Adrenal gland (tissue), 12 donors: Measurements from ENCODE around the gene ZSCAN18. TPM values are rescaled to one million over a fixed set of nuclear protein-coding genes. Genes with fewer than 3 reads are reported as not detected.

Experiments
- DNase-seq, 7 donors: peaks; one replicate each; pipeline ENCODE4 v3.0.0-alpha.2; 2019 to 2020
- H3K27ac ChIP-seq, 5 donors: fragments of 200-600 bp; sonication (generic) in 4 of 5; 1 replicate in 3 of 5; 2 replicates in 2 of 5; pipeline versions ENCODE4 v1.5.1 to v1.8.0; 2016 to 2020; ENCODE audit warnings: mild to moderate bottlenecking in 1 of 5
- H3K27me3 ChIP-seq: fragments of 200-600 bp; 2 replicates; pipeline ENCODE4 v1.8.0; 2021
- H3K36me3 ChIP-seq, 2 donors: fragments of 200-600 bp; replicated peaks in 1 of 2; 1 replicate in 1 of 2; 2 replicates in 1 of 2; pipeline versions ENCODE4 v1.5.1 to v1.8.0; 2018 to 2022
- H3K4me1 ChIP-seq, 2 donors: fragments of 200-600 bp; replicated peaks in 1 of 2; 1 replicate in 1 of 2; 2 replicates in 1 of 2; pipeline versions ENCODE4 v1.5.1 to v1.8.0; 2018 to 2021
- H3K4me3 ChIP-seq, 4 donors: fragments of 200-600 bp; sonication (generic) in 3 of 4; one replicate each; pipeline ENCODE4 v1.5.1; 2016 to 2018
- H3K9me3 ChIP-seq, 3 donors: fragments of 200-600 bp; sonication (generic) in 1 of 3; replicated peaks in 1 of 3; 1 replicate in 2 of 3; 2 replicates in 1 of 3; pipeline versions ENCODE4 v1.5.1 to v1.8.0; 2016 to 2021
- CTCF ChIP-seq, 6 experiments: fragments of 450-650 bp in 4 of 6; fragments of 200-600 bp in 2 of 6; sonication (generic) in 1 of 6; IDR thresholded peaks; 1 replicate in 5 of 6; 2 replicates in 1 of 6; pipeline versions ENCODE4 v1.5.1 to v1.8.0; 2016 to 2021; ENCODE audit warnings: antibody characterized with exemption in 6 of 6, mild to moderate bottlenecking in 2 of 6, moderate library complexity in 1 of 6
- POLR2A ChIP-seq, 2 donors: fragments of 450-650 bp; IDR thresholded peaks; one replicate each; pipeline ENCODE4 v1.6.1; 2017; ENCODE audit warnings: antibody characterized with exemption in 2 of 2, mild to moderate bottlenecking in 2 of 2, moderate library complexity in 1 of 2
- WGBS, 4 donors: extraction: QIAGEN DNeasy Blood & Tissue Kit in 2 of 4; methylation state at CpG; one replicate each; pipeline versions ENCODE4 v1.1.5 to v1.1.7; 2013 to 2017; 5-methylcytosine and 5-hydroxymethylcytosine counted together
- intact Hi-C, 2 donors: fragments of 100-400 bp; cut with DNase I; formaldehyde crosslinking; loops; one replicate each; pipeline versions ENCODE4 v1.14.1 to v1.15.0; 2022 to 2023
- polyA plus RNA-seq, 3 donors: library from polyadenylated mRNA; stranded (reverse); fragments of 200-250 nt in 2 of 3; fragments of 350-450 nt in 1 of 3; fragmentation: Illumina TruSeq in 1 of 3; extraction: RNeasy Lipid Tissue Mini Kit (QIAGEN cat#74804) in 1 of 3; gene quantifications; one replicate each; pipeline ENCODE4 v1.2.3, GENCODE V29; 2013 to 2014
- total RNA-seq, 9 donors: library from RNA; depleted of rRNA in 4 of 9; stranded (reverse); fragments of >200 nt in 4 of 9; fragments of 120-200 nt in 1 of 9; fragmentation: NEBNext Ultra II Directional in 1 of 9; extraction: Animal tissue kit (Norgen Biotek cat#: 25700) in 1 of 9; gene quantifications; one replicate each; pipeline versions ENCODE4 v1.1.0 to v1.2.4, GENCODE V29; 2013 to 2023
- donor health status: healthy with polysubstance abuse.
- donor health status: Bipolar disorder and iron deficiency.
- donor health status: DM: yes; HTN: yes; CAD: no.
- donor health status: DM: no; HTN: no; CAD: no.
- donor health status: DM: no; HTN: no; CAD: no.
- donor health status: DM: yes; HTN: yes; CAD: no.

The ZSCAN18 gene
- total and polyA plus RNA-seq, 12 donors = 18.7 to 81.2 (median 62.2) TPM

- no peak for DNase-seq
- intact Hi-C loops = no loop called here
- no peaks in the 10 kb centered on the region for H3K4me1 ChIP-seq
- 94 to 98% (median 96%) methylated on average over 9 to 15 of the region's 15 CpGs for WGBS, 4 donors
- H3K27ac ChIP-seq = no peak overlapping the region
- TF ChIP-seq POLR2A (IDR thresholded peaks at IDR 0.05) (no peak), CTCF (IDR thresholded peaks at IDR 0.05) (no peak)
- H3K9me3 ChIP-seq = peaks cover 0 to 62% (median 3%) of the 10 kb centered on the region in 3 donors
- no peaks in the 10 kb centered on the region for H3K27me3 ChIP-seq
- H3K4me3 ChIP-seq = no peak overlapping the region
- no peaks in the 10 kb centered on the region for H3K36me3 ChIP-seq
These were observed 30.7 kb downstream of the ZSCAN18 start for GRCh38 chr19:58067240-58067912.

GRCh38 chr19:58063712-58064111 is 34.3 kb downstream of the ZSCAN18 start:
- DNase-seq = no peak
- Histone ChIP-seq H3K36me3 (no peaks in the 10 kb centered on the region), H3K27me3 (no peaks in the 10 kb centered on the region), H3K27ac (no peak overlapping the region), H3K4me1 (no peaks in the 10 kb centered on the region), H3K4me3 (no peak overlapping the region), H3K9me3 (peaks cover 0 to 36% (median 0%) of the 10 kb centered on the region in 3 donors)
- TF ChIP-seq CTCF (IDR thresholded peaks at IDR 0.05) (no peak), POLR2A (IDR thresholded peaks at IDR 0.05) (no peak)
- intact Hi-C loops = no loop called here
- WGBS, 4 donors = 93 to 98% (median 96%) methylated on average over 3 of the region's 3 CpGs

GRCh38 chr19:58060231-58060630 is 37.8 kb downstream of the ZSCAN18 start:
- DNase-seq = no peak
- Histone ChIP-seq H3K4me1 (no peaks in the 10 kb centered on the region), H3K27ac (no peak overlapping the region), H3K27me3 (no peaks in the 10 kb centered on the region), H3K4me3 (peak overlapping the region in 2 of 4 donors; percentile 51 to 64), H3K9me3 (peaks cover 0 to 7% (median 0%) of the 10 kb centered on the region in 3 donors), H3K36me3 (no peaks in the 10 kb centered on the region)
- no peak for TF ChIP-seq CTCF (IDR thresholded peaks at IDR 0.05)
- no peak for TF ChIP-seq POLR2A (IDR thresholded peaks at IDR 0.05)
- intact Hi-C loops = no loop called here
- WGBS, 4 donors = 78 to 96% (median 90%) methylated on average over 19 to 24 of the region's 24 CpGs

- H3K4me3 ChIP-seq = peak overlapping the region in 3 of 4 donors; percentile 30 to 64 (median 51)
- intact Hi-C loops = no loop called here
- TF ChIP-seq CTCF (IDR thresholded peaks at IDR 0.05) = no peak
- no peak for TF ChIP-seq POLR2A (IDR thresholded peaks at IDR 0.05)
- peaks cover 0 to 7% (median 0%) of the 10 kb centered on the region in 3 donors for H3K9me3 ChIP-seq
- H3K36me3 ChIP-seq = no peaks in the 10 kb centered on the region
- peak in 1 of 7 donors; percentile 7 for DNase-seq
- peak overlapping the region in 4 of 5 donors; percentile 64 to 95 (median 76) for H3K27ac ChIP-seq
- no peaks in the 10 kb centered on the region for H3K27me3 ChIP-seq
- no peaks in the 10 kb centered on the region for H3K4me1 ChIP-seq
- WGBS, 4 donors = 8 to 38% (median 22%) methylated on average over 7 to 28 of the region's 28 CpGs
These were observed 38.4 kb downstream of the ZSCAN18 start for GRCh38 chr19:58059671-58060078.
